ENCODE results near the gene DPYD. TPM values are rescaled to one million over a fixed set of nuclear protein-coding genes. Genes with fewer than 3 reads are reported as not detected.

DPYD gene
- total RNA-seq, 2 donors from 2014 or later = 52.3 to 53.6 TPM

DNA sequence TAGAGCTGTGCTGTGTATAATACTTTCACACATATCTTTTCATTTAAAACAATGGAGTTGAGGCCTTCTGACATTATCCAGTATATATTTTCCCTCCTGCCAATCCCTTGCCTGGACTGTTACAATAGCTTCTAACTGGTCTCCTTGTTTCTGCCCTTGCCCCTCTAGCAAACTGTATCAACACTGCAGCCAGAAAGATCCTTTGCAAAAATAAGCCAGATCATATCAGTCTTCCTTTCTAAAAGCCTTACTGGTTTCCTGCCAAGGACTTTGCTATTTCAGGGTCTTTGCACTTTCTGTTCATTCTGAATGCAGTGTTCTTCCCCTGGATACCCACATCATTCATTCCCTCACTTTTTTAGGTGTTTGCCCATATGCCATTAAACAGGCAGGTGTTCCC lies 829.2 kb downstream of the DPYD start:
- DNase-seq (no peak), ATAC-seq (no peak)
- Mint-ChIP-seq H3K36me3 (ENCODE audit: low read depth) (no peaks in the 10 kb centered on the region), H3K27me3 (no peaks in the 10 kb centered on the region), H3K4me1 (no peaks in the 10 kb centered on the region), H3K27ac (no peak overlapping the region), H3K4me3 (no peak overlapping the region)
- no peaks in the 10 kb centered on the region for H3K9me3 ChIP-seq (ENCODE audit: control insufficient read depth, low read length, poor library complexity, severe bottlenecking)

DNA sequence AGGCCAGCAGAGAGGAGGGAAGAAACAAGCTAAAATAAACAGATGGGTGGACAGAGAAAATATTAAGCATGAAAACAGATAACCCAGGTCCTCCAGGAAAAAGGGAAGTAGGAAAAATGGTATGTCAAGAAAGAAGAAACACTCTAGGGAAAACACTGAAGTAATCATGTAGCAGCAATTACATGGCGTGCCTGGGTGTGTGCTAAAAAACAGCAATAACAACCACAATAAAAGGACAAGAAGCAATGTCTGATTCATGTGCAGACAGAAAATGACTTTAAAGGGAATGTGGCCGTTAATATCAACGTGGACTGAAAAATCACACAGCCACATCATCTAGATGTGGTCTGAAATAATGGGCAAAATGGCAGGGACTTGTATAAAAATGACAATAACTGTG lies 829.6 kb downstream of the DPYD start:
- Mint-ChIP-seq H3K4me1 (no peaks in the 10 kb centered on the region), H3K4me3 (no peak overlapping the region), H3K27me3 (no peaks in the 10 kb centered on the region), H3K27ac (no peak overlapping the region), H3K36me3 (ENCODE audit: low read depth) (no peaks in the 10 kb centered on the region)
- ATAC-seq = no peak
- no peak for DNase-seq
- H3K9me3 ChIP-seq (ENCODE audit: control insufficient read depth, low read length, poor library complexity, severe bottlenecking) = no peaks in the 10 kb centered on the region

DNA sequence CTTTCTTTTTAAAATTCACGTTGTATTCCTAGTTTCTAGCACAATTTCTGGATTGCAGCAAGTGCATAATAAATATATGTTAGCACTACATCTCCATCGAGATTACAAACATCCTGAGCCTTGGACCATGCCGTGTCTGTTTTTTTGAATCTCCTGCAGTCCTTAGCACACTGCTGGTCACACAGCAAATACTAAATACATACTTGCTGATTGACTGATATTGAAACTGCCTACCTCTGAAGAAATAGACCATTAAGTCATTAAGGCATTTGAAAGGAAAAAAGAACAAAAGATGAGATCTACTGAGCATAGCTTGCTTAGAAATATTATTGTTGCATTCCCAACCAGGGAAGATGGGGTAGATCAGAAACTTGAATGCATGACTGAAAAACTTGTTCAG lies 830.1 kb downstream of the DPYD start:
- H3K27ac Mint-ChIP-seq = no peak overlapping the region
- H3K4me3 Mint-ChIP-seq = no peak overlapping the region
- no peak for DNase-seq
- no peaks in the 10 kb centered on the region for H3K27me3 Mint-ChIP-seq
- no peaks in the 10 kb centered on the region for H3K4me1 Mint-ChIP-seq
- H3K36me3 Mint-ChIP-seq (ENCODE audit: low read depth) = no peaks in the 10 kb centered on the region
- ATAC-seq = no peak
- H3K9me3 ChIP-seq (ENCODE audit: control insufficient read depth, low read length, poor library complexity, severe bottlenecking) = no peaks in the 10 kb centered on the region

DNA sequence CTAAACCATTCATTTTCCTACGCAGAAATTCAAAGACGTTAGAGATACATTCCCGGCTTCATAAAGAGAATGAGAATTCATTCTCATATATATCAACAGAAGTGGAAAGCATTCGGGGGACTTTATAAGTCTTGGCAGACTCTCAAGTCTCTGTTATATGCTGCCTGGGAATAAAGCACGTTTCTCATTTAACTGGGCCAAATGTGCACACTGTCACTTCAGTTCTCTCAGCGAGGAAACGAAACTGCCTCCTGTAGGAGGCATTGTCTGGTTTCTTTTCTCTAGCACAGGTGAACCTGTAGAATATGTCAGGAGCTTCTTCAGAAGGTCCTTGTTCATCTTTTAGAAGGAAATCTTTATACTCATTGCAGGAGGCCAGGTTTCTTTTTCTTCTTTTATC lies 831.7 kb downstream of the DPYD start:
- no peaks in the 10 kb centered on the region for H3K9me3 ChIP-seq (ENCODE audit: control insufficient read depth, low read length, poor library complexity, severe bottlenecking)
- Mint-ChIP-seq H3K4me3 (no peak overlapping the region), H3K36me3 (ENCODE audit: low read depth) (peaks cover 2% of the 10 kb centered on the region), H3K27ac (no peak overlapping the region), H3K27me3 (no peaks in the 10 kb centered on the region), H3K4me1 (peaks cover under 1% of the 10 kb centered on the region)
- ATAC-seq = no peak
- no peak for DNase-seq

DNA sequence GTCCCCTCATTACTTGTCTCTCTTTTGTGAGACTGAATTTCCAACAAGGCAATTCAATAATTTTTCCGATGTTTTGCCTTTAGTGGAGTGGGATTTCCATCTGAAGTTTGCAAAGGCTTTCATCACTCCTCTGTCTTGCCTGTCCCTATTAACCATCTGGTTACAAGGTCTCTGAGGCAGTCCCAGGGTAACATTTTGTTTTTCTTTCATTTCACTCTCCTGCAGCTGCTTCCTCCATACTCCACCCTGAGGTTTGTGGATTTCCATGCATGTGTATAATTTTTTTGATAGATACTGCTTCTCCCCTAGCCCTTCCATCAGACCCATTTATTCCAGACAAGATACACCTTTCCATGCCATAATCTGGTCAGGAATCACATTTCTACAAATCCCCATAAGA lies 832.4 kb downstream of the DPYD start:
- Mint-ChIP-seq H3K4me1 (peaks cover 3% of the 10 kb centered on the region), H3K4me3 (no peak overlapping the region), H3K36me3 (ENCODE audit: low read depth) (peaks cover 5% of the 10 kb centered on the region), H3K27me3 (no peaks in the 10 kb centered on the region), H3K27ac (no peak overlapping the region)
- ATAC-seq (no peak), DNase-seq (no peak)
- H3K9me3 ChIP-seq (ENCODE audit: control insufficient read depth, low read length, poor library complexity, severe bottlenecking) = no peaks in the 10 kb centered on the region

DNA sequence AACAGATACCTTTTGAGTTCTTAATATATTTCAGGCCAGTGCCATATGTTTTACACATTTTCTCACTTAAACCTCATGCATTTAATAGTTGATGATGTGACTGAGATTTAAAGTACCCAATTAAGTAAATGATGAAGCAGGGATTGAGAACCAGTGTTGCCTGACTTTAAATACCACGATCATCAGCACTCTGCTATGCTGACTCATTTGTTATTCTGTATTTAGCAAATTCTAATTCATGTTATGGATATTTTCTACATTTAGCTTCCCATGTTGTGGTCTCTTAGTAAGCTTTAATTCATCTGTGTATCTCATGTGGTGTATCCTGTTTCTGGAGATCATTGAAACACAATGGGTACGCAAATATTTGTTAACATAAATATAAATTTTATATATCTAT lies 836.3 kb downstream of the DPYD start:
- no peaks in the 10 kb centered on the region for H3K9me3 ChIP-seq (ENCODE audit: control insufficient read depth, low read length, poor library complexity, severe bottlenecking)
- H3K36me3 Mint-ChIP-seq (ENCODE audit: low read depth) = peaks cover 6% of the 10 kb centered on the region
- H3K4me3 Mint-ChIP-seq = no peak overlapping the region
- H3K27me3 Mint-ChIP-seq = no peaks in the 10 kb centered on the region
- no peak for DNase-seq
- H3K4me1 Mint-ChIP-seq = peaks cover 3% of the 10 kb centered on the region
- no peak for ATAC-seq
- no peak overlapping the region for H3K27ac Mint-ChIP-seq

DNA sequence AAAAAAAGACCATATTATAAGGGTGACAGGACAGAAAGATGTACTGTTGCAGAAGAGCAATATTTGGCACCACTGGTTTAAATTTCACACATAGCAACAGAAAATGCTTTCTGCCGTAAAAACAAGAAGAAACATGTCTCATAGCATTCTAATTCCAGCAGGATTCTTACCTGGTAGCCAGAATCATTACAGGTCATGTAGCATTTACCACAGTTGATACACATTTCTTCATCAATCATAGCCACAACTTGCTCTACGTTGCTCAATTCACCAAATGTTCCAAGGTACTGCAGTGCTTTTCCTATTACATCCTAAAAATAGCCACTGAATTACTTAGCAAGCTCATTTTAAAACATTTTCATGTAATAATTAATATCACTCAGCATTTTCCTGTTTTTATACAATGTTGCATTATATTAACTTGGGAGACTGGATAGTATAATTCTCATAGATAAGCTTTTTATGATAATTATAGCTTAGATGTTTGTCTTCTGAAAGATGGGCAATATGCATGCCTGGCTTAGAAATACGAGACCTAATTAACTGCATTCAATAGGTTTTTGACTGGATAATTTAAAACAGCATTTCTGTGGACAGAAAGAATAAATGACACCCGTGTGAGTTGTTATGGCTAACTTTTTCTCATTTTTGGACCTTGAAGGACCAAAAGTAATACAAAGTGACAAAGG lies 838.5 kb downstream of the DPYD start:
- H3K4me3 Mint-ChIP-seq = no peak overlapping the region

DNA sequence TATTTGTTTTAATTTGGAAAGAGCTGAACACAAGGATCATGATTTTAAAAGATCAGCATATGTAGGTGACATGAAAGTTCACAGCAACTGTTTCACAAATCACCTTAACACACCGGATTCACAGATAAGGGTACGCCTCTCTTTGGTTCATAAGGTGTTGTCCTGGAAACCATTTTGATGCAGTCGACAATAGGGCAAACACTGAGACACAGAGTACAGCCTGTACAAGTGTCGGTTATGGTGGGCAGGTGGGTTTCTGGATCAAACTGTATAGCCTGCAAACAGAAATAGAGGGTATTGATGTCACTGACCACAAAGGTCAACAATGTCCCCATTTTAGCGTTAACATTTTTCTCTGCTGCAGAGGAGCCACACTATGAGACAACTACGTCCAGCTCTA lies 842.0 kb downstream of the DPYD start:
- no peaks in the 10 kb centered on the region for H3K27me3 Mint-ChIP-seq
- H3K36me3 Mint-ChIP-seq (ENCODE audit: low read depth) = peaks cover 4% of the 10 kb centered on the region
- H3K9me3 ChIP-seq (ENCODE audit: control insufficient read depth, low read length, poor library complexity, severe bottlenecking) = no peaks in the 10 kb centered on the region
- no peaks in the 10 kb centered on the region for H3K4me1 Mint-ChIP-seq
- ATAC-seq = no peak
- H3K4me3 Mint-ChIP-seq = no peak overlapping the region
- no peak for DNase-seq
- H3K27ac Mint-ChIP-seq = no peak overlapping the region

More for the DNA sequence above, 838.5 kb downstream of the DPYD start:
- DNase-seq (no peak), ATAC-seq (no peak)
- H3K9me3 ChIP-seq (ENCODE audit: control insufficient read depth, low read length, poor library complexity, severe bottlenecking) = no peaks in the 10 kb centered on the region
- H3K4me1 Mint-ChIP-seq = peaks cover 3% of the 10 kb centered on the region
- peaks cover 6% of the 10 kb centered on the region for H3K36me3 Mint-ChIP-seq (ENCODE audit: low read depth)
- no peak overlapping the region for H3K27ac Mint-ChIP-seq
- H3K27me3 Mint-ChIP-seq = no peaks in the 10 kb centered on the region

DNA sequence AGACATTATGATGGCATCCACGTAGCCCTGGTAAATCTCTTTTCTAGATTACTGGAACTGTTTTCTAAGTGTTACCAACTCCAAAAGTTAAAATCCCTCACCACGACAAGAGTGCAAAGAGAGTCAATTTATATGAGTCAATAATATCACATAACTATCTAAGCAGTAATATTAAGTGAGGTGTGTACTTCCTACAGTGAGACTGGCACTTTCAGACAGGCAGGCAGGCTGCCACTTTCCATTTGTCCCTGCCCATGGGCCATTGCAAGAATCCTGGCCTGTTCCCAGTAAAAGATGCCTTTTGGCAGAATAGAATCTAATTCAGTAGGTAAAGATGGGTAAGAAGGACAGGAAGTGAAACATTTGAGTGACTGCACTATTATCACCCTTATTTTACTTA lies 843.6 kb downstream of the DPYD start:
- H3K4me3 Mint-ChIP-seq = no peak overlapping the region
- no peak overlapping the region for H3K27ac Mint-ChIP-seq
- H3K4me1 Mint-ChIP-seq = no peaks in the 10 kb centered on the region
- ATAC-seq (no peak), DNase-seq (no peak)
- H3K27me3 Mint-ChIP-seq = no peaks in the 10 kb centered on the region
- no peaks in the 10 kb centered on the region for H3K9me3 ChIP-seq (ENCODE audit: control insufficient read depth, low read length, poor library complexity, severe bottlenecking)
- peaks cover 4% of the 10 kb centered on the region for H3K36me3 Mint-ChIP-seq (ENCODE audit: low read depth)

DNA sequence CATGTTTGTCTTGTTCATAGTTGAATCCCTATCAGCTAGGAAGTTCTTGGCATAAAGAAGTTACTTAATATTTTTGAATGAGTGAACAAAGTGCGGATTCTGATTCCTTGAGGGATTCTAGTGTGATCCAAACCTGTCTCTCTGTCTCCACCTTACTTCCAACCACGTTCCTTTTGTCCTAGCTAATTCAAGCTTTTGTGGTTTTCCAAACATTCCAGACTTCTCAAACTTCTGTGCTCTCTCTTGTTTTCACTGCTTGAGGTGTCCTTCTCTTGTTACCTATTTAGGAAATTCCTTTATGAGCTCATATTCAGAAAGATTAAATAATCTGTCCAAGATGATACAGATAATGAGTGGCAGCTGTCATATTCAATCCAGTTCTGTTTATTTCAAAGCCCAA lies 846.1 kb downstream of the DPYD start:
- no peak for DNase-seq
- H3K27ac Mint-ChIP-seq = no peak overlapping the region
- H3K36me3 Mint-ChIP-seq (ENCODE audit: low read depth) = peaks cover 2% of the 10 kb centered on the region
- ATAC-seq = no peak
- H3K27me3 Mint-ChIP-seq = no peaks in the 10 kb centered on the region
- no peak overlapping the region for H3K4me3 Mint-ChIP-seq
- no peaks in the 10 kb centered on the region for H3K9me3 ChIP-seq (ENCODE audit: control insufficient read depth, low read length, poor library complexity, severe bottlenecking)
- no peaks in the 10 kb centered on the region for H3K4me1 Mint-ChIP-seq

DNA sequence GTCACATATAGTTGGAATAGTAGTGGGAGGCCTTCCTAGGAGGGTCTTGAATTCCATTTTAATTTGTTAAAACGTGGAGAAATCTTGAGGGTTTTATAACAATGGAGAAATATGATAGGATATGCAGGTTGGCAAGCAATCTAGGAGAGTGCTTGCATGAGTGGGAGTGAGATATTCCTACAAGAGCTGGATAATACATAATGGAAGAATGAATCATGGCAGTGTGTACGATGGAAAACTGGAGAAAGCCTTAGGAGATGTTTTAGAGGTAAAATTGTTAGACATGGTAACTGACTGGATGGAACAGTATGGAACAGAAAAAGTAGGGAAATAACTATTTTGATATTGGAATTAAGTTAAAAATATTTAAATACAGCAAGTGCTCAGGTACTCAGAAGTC lies 846.9 kb downstream of the DPYD start:
- H3K4me1 Mint-ChIP-seq = no peaks in the 10 kb centered on the region
- no peak for ATAC-seq
- no peak overlapping the region for H3K27ac Mint-ChIP-seq
- H3K9me3 ChIP-seq (ENCODE audit: control insufficient read depth, low read length, poor library complexity, severe bottlenecking) = no peaks in the 10 kb centered on the region
- no peak overlapping the region for H3K4me3 Mint-ChIP-seq
- H3K36me3 Mint-ChIP-seq (ENCODE audit: low read depth) = peaks cover 2% of the 10 kb centered on the region
- no peak for DNase-seq
- no peaks in the 10 kb centered on the region for H3K27me3 Mint-ChIP-seq

DNA sequence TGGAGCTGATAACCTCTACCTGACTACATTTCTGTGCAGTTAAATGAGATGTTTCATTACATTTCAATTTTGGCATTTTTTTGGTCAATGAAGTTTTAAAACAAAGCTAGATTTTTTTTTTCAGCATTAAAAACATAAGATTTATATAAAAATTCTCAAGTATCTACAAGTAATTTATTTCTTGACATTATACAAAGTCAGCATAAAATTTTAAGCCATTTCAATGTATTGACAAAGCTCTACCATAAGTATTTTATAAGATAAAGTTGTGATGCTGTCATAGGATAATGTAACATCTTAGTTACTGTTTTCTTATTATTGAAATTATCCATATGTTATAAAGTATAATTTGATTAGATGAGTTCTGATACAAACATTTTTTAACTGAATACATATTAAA lies 847.7 kb downstream of the DPYD start:
- Mint-ChIP-seq H3K36me3 (ENCODE audit: low read depth) (peaks cover 2% of the 10 kb centered on the region), H3K4me3 (no peak overlapping the region), H3K27me3 (no peaks in the 10 kb centered on the region), H3K4me1 (no peaks in the 10 kb centered on the region), H3K27ac (no peak overlapping the region)
- ATAC-seq = no peak
- DNase-seq = no peak
- no peaks in the 10 kb centered on the region for H3K9me3 ChIP-seq (ENCODE audit: control insufficient read depth, low read length, poor library complexity, severe bottlenecking)

DNA sequence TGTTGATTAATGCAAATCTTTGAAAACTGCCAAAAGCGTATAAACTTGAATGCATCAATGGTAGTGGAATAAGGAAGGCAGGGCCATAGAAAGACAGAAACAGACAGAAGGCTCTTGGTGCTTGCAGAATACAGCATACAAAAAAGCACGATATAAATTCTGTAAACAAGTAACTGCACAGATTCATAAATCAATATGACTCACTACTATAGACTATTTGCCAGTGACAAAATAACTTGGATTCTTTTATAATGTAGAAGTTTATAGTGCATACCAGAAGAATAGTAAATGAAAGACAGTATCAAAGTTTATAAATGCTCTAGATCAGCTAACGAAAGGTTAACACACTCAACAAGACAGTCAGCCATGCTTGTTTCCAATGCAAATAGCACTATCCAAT lies 849.7 kb downstream of the DPYD start:
- H3K27me3 Mint-ChIP-seq = no peaks in the 10 kb centered on the region
- no peak overlapping the region for H3K27ac Mint-ChIP-seq
- H3K4me3 Mint-ChIP-seq = no peak overlapping the region
- no peak for ATAC-seq
- no peak for DNase-seq
- H3K4me1 Mint-ChIP-seq = no peaks in the 10 kb centered on the region
- no peaks in the 10 kb centered on the region for H3K9me3 ChIP-seq (ENCODE audit: control insufficient read depth, low read length, poor library complexity, severe bottlenecking)
- peaks cover 2% of the 10 kb centered on the region for H3K36me3 Mint-ChIP-seq (ENCODE audit: low read depth)

DNA sequence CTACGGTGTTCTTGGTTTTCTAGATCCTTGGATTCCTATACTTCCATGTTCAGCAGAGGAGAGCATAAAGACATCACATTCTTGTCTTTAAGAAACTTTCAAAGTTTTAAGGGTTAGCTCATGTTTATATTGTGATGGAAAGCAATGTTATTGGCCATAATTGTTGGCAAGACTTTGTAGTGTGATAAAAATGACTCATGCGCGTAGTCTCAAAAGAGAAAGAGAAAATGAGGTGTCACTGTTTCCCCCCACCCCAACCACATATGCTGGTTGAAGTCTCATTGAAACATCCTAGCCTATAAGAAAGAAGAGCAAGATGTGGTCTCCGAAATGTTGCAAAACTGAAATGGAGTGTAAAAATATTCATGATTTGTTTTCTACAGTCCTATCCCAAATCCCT lies 850.5 kb downstream of the DPYD start:
- Mint-ChIP-seq H3K36me3 (ENCODE audit: low read depth) (peaks cover 2% of the 10 kb centered on the region), H3K27ac (no peak overlapping the region), H3K27me3 (no peaks in the 10 kb centered on the region), H3K4me1 (no peaks in the 10 kb centered on the region), H3K4me3 (no peak overlapping the region)
- H3K9me3 ChIP-seq (ENCODE audit: control insufficient read depth, low read length, poor library complexity, severe bottlenecking) = no peaks in the 10 kb centered on the region
- DNase-seq (no peak), ATAC-seq (no peak)
